Activated naive CD8-positive, alpha-beta T cell treated with anti-CD3 and anti-CD28 coated beads, Interleukin-2, amount 50 U/mL, for 24 hours (primary cell): ENCODE data around the gene NEAT1.
"Not testable (repeated sequence)": the region's sequence is repeated elsewhere in the genome, so short reads cannot be mapped to it uniquely, and the experiment has no call there.

Experiments used
- ATAC-seq: fragments of 150-1000 bp; cut with Tn5 transposase; one replicate; pipeline ENCODE4 v1.10.0; 2021
- DNase-seq: peaks from one replicate; pipeline ENCODE4 v3.0.0; 2021
- H3K27ac Mint-ChIP-seq: one replicate; pipeline ENCODE4 v1.8.0; 2021; ENCODE audit warnings: mild to moderate bottlenecking, mixed read lengths
- H3K27me3 Mint-ChIP-seq: one replicate; pipeline ENCODE4 v1.8.0; 2021; ENCODE audit warnings: mixed read lengths
- H3K36me3 Mint-ChIP-seq: one replicate; pipeline ENCODE4 v1.8.0; 2021; ENCODE audit warnings: low read depth, mixed read lengths
- H3K4me1 Mint-ChIP-seq: one replicate; pipeline ENCODE4 v1.8.0; 2021; ENCODE audit warnings: mixed read lengths
- H3K4me3 Mint-ChIP-seq: one replicate; pipeline ENCODE4 v1.8.0; 2021; ENCODE audit warnings: mild to moderate bottlenecking, moderate library complexity, mixed read lengths
- H3K9me3 Mint-ChIP-seq: one replicate; pipeline ENCODE4 v1.8.0; 2021; ENCODE audit warnings: mixed read lengths

The NEAT1 gene

DNA sequence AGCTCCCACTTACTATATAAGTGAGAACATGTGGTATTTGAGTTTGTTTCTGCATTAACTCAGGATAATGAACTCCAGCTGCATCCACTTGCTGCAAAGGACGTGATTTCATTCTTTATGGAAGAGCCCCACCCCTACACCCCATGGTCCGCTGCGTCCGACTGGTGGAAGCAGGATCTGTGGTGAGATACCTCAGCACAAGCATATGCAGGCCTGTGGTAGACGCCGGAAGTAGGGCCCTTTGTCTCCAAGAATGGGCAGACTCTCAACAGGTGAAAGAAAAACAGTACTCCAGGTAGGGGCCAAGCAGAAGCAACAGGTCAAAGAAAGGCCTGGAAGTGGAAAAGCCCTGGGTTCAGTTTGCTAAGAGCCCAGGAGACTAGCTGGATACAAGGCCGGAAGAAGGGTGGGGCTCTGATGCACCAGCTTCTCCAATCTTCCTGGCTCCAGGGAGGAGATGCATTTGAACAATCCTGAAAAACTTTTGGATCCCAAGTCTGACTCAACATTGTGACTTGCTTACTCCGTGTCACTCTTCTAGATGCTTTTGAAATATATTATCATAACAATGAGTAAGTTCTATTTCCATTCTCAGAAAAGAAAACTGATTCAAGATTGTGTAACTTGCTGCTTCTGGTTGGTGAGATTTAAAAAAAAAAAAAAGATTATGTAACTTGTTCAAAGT lies 30.4 kb downstream of the NEAT1 start:
- Mint-ChIP-seq H3K27ac (peak overlapping the region; percentile 33), H3K4me1 (peaks cover 46% of the 10 kb centered on the region), H3K4me3 (peak overlapping the region; percentile 18), H3K36me3 (no peaks in the 10 kb centered on the region), H3K27me3 (no peaks in the 10 kb centered on the region), H3K9me3 (no peaks in the 10 kb centered on the region)
- ATAC-seq = no peak
- DNase-seq = no peak

DNA sequence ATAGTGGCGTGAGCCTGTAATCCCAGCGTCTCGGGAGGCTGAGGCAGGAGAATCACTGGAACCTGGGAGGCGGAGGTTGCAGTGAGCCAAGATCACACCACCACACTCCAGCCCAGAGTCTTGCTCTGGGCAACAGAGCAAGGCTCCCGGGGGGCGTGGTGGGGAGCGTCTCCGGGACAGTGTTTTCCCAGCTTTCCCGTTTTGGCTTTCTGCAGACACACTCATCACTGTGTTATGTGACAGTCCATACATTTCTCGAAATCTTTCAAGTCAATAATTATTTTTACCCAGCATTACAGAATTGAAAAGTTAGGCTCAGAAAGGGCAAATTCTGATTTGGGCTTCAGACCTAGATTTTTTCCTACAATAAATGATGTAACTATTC lies 31.7 kb downstream of the NEAT1 start:
- peak overlapping the region; percentile 90 for H3K4me3 Mint-ChIP-seq
- peak overlapping the region; percentile 90 for H3K27ac Mint-ChIP-seq
- H3K9me3 Mint-ChIP-seq = no peaks in the 10 kb centered on the region
- peaks cover 38% of the 10 kb centered on the region for H3K4me1 Mint-ChIP-seq
- no peaks in the 10 kb centered on the region for H3K27me3 Mint-ChIP-seq
- no peak for DNase-seq
- no peak for ATAC-seq
- no peaks in the 10 kb centered on the region for H3K36me3 Mint-ChIP-seq

DNA sequence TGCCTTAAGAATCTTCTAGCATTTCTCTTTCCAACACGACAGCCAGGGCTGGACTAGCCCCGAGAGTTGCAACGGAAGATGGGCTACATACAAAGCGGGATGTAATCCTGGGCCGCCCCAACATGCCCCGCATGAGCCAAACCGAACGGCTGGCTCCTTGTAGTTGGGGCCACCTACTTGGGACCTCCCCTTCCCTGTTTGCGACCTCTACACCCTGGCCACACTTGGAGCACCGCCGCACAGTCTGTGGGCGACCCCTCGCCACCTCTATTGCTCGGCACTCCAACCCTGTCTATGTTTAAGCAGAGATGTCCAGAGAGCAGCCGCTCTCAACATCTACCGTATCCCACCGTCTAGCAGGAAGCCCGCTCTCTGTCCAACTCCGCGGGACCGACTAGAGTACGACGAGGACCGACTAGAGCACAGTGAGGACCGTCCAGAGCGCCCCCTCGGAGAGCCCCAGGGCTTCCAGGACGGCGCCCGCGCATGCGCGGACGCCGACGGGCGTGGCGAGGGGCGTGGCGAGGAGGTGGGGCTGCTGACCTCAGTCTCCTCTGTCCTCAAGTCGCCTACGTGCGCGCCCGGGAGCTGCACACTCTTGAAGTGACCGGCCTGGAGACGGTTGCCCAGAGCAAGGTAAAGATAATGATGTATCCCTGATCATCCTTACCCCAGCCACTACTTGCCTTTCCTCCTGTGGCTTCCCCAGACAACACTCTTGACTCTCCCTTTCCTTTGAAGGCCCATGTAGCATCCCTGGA lies 32.3 kb downstream of the NEAT1 start:
- Mint-ChIP-seq H3K9me3 (no peaks in the 10 kb centered on the region), H3K4me1 (peaks cover 42% of the 10 kb centered on the region), H3K36me3 (no peaks in the 10 kb centered on the region), H3K27ac (peak overlapping the region; percentile 90), H3K4me3 (peak overlapping the region; percentile 90), H3K27me3 (no peaks in the 10 kb centered on the region)
- peak; percentile 96 for ATAC-seq
- DNase-seq = peak; percentile 92

DNA sequence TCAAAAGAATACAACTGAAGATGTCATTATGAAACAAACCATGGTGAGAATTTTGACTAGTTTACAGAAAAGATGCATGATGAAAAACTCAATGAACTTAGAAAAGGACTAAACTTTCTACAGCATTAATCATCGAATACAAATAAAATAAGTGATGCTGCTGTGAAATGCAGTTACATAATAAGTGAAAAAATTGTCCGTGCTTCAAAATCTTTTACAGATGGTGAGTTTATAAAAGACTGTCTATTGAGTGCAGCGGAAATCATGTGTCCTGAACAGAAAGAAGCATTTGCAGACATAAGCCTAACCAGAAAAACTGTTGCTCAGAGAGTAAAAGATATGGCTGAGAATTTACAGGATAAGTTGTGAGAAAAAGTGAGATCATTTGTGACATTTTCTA lies 33.8 kb downstream of the NEAT1 start:
- Mint-ChIP-seq H3K36me3 (no peaks in the 10 kb centered on the region), H3K27me3 (no peaks in the 10 kb centered on the region), H3K4me3 (peak overlapping the region; percentile 90), H3K27ac (peak overlapping the region; percentile 40), H3K4me1 (peaks cover 44% of the 10 kb centered on the region), H3K9me3 (no peaks in the 10 kb centered on the region)
- DNase-seq (no peak), ATAC-seq (no peak)

DNA sequence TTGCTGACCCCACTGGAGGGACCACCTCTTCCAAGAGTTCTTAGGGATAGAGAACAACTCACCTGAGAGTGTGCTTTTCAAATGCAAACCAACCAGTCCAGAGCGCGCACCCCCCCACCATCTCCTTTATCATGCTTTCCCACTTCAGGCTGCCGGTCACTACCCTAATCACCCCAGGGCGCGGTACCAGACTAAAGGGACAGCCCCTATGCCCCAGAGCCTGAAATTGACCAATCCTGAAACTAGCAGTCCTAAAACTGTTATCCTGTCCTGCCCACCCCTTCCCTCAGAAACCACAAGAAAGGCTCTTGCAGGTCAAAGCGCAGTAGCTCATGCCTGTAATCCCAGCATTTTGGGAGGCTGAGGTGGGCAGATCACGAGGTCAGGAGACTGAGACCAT lies 37.0 kb downstream of the NEAT1 start:
- DNase-seq (no peak), ATAC-seq (no peak)
- no peaks in the 10 kb centered on the region for H3K36me3 Mint-ChIP-seq
- H3K4me1 Mint-ChIP-seq = peaks cover 30% of the 10 kb centered on the region
- H3K4me3 Mint-ChIP-seq = no peak overlapping the region
- H3K27ac Mint-ChIP-seq = no peak overlapping the region
- no peaks in the 10 kb centered on the region for H3K9me3 Mint-ChIP-seq
- no peaks in the 10 kb centered on the region for H3K27me3 Mint-ChIP-seq

DNA sequence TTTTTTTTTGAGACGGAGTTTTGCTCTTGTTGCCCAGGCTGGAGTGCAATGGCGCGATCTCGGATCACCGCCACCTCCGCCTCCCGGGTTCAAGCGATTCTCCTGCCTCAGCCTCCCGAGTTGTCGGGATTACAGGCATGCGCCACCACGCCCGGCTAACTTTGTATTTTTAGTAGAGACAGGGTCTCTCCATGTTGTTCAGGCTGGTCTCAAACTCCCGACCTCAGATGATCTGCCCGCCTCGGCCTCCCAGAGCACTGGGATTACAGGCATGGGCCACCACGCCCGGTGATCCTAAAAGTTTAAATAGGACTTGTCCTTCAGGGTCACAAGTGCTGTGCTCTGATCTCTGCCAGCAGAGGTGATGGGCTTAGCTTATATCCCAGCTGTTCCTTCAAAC lies 42.9 kb downstream of the NEAT1 start:
- not testable (repeated sequence) for H3K36me3 Mint-ChIP-seq, H3K9me3 Mint-ChIP-seq, H3K27ac Mint-ChIP-seq, H3K27me3 Mint-ChIP-seq, DNase-seq, H3K4me3 Mint-ChIP-seq, ATAC-seq
- peaks cover 12% of the 10 kb centered on the region for H3K4me1 Mint-ChIP-seq

DNA sequence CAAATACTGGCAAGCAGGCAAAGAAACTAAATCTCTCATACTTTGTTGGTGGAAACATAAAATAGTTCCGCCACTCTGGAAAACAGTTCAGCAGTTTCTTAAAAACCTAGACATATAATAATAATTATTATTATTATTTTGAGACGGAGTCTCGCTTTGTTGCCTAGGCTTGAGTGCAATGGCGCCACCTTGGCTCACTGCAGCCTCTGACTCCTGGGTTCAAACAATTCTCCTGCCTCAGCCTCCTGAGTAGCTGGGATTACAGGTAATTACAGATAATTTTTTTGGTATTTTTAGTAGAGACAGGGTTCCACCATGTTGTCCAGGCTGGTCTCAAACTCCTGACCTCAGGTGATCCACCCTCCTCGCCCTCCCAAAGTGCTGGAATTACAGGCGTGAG lies 44.7 kb downstream of the NEAT1 start:
- not testable (repeated sequence) for H3K27ac Mint-ChIP-seq, H3K9me3 Mint-ChIP-seq, H3K36me3 Mint-ChIP-seq, H3K27me3 Mint-ChIP-seq, ATAC-seq, H3K4me3 Mint-ChIP-seq, DNase-seq
- H3K4me1 Mint-ChIP-seq = peaks cover 29% of the 10 kb centered on the region

DNA sequence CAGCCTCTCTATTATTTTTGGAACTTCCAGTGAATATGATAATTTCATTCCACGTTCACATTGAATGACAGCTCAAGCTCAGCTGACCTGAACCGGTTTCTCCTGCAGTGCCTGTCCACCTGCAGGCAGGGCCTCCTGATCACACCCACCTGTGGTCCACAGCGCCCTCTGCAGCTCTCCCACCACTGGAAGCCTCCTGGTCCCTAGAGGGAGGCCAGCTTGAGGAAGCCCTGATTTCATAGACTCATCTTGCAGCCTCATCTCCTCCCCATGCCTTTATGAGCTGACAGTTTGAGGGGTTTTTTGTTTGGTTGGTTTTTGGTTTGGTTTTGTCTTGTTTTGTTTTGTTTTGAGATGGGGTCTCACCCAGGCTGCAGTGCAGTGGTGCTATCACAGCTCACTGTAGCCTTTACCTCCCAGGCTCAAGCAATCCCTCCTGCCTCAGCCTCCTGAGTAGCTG lies 46.3 kb downstream of the NEAT1 start:
- H3K9me3 Mint-ChIP-seq = no peaks in the 10 kb centered on the region
- no peaks in the 10 kb centered on the region for H3K27me3 Mint-ChIP-seq
- peak; percentile 73 for DNase-seq
- H3K36me3 Mint-ChIP-seq = no peaks in the 10 kb centered on the region
- peak; percentile 37 for ATAC-seq
- peaks cover 36% of the 10 kb centered on the region for H3K4me1 Mint-ChIP-seq
- no peak overlapping the region for H3K27ac Mint-ChIP-seq
- peak overlapping the region; percentile 2 for H3K4me3 Mint-ChIP-seq

DNA sequence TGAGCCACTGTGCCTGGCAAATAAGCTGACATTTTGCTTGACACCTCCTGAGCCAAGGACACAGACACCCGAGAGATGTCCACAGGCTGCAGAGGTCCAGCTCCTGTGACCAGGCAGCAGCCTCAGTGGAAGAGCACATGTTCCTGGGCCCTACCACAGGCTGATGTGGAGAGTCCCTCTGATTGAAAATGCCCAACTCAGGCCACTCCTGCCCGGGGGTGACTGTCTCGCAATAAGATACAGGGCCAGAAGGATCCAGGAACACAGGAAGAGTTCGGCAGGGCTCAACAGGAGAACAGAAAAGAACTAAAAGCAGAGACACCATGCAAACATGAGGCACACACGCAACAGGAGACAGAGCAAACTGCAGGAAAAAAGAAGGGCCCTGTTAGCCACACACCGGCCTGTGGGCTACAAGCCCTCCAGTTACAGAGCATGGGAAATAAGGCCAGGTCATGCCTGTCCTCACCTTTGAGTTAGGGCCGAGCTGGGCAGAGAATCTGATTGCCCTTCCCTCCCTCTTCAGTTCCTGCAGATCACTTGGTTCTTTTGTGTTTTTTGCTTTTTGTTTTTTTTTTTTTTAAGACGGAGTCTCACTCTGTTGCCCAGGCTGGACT lies 47.9 kb downstream of the NEAT1 start:
- Mint-ChIP-seq H3K27me3 (no peaks in the 10 kb centered on the region), H3K9me3 (no peaks in the 10 kb centered on the region), H3K36me3 (no peaks in the 10 kb centered on the region), H3K4me1 (peaks cover 42% of the 10 kb centered on the region), H3K4me3 (no peak overlapping the region), H3K27ac (peak overlapping the region; percentile 57)
- ATAC-seq (no peak), DNase-seq (no peak)

DNA sequence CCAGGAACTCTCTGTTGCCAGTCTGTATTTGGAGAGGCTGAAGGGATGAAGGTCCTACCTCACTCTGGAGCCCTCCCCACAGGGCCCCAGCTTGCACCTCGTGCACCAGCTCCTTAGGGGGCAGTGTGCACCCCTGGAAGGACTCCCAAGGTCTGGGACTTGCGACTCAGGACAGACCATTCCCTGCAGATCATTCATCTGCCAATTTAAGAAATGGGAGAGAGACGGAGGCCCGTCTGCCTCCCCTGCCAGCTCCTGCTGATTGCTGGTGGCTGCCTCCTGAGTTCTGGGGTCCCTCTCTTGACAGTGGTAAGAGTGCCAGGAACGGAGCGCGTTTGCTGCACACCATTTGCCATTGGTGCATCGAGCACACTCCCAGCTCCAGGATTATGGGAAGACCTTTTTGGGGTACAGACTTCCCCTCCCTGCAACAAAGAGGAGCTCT lies 48.9 kb downstream of the NEAT1 start:
- peaks cover 4% of the 10 kb centered on the region for H3K36me3 Mint-ChIP-seq
- H3K9me3 Mint-ChIP-seq = no peaks in the 10 kb centered on the region
- H3K4me3 Mint-ChIP-seq = peak overlapping the region; percentile 69
- DNase-seq = peak; percentile 52
- ATAC-seq = peak; percentile 35
- no peaks in the 10 kb centered on the region for H3K27me3 Mint-ChIP-seq
- H3K27ac Mint-ChIP-seq = peak overlapping the region; percentile 98
- H3K4me1 Mint-ChIP-seq = peaks cover 47% of the 10 kb centered on the region

DNA sequence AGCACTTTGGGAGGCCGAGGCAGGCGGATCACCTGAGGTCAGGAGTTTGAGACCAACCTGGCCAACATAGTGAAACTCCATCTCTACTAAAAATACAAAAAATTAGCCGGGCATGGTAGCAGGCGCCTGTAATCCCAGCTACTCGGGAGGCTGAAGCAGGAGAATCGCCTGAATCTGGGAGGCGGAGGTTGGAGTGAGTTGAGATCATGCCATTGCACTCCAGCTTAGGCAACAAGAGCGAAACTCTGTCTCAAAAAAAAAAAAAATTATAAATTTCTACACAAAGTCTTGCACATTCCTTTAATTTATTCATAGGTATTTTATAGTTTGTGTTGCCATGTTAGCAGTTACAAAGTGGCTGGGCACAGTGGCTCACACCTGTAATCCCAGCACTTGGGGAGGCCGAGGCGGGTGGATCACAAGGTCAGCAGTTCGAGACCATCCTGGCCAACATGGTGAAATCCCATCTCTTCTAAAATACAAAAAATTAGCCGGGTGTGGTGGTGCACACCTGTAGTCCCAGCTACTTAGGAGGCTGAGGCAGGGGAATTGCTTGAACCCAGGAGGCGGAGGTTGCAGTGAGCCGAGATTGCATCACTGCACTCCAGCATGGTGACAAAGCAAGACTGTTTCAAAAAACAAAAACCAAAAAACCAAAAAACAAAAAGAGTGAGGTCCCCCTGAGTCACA lies 50.1 kb downstream of the NEAT1 start:
- H3K27me3 Mint-ChIP-seq, H3K36me3 Mint-ChIP-seq, ATAC-seq, H3K9me3 Mint-ChIP-seq, DNase-seq: not testable (repeated sequence)
- Mint-ChIP-seq H3K27ac (peak overlapping the region; percentile 98), H3K4me1 (peaks cover 53% of the 10 kb centered on the region), H3K4me3 (peak overlapping the region; percentile 69)

DNA sequence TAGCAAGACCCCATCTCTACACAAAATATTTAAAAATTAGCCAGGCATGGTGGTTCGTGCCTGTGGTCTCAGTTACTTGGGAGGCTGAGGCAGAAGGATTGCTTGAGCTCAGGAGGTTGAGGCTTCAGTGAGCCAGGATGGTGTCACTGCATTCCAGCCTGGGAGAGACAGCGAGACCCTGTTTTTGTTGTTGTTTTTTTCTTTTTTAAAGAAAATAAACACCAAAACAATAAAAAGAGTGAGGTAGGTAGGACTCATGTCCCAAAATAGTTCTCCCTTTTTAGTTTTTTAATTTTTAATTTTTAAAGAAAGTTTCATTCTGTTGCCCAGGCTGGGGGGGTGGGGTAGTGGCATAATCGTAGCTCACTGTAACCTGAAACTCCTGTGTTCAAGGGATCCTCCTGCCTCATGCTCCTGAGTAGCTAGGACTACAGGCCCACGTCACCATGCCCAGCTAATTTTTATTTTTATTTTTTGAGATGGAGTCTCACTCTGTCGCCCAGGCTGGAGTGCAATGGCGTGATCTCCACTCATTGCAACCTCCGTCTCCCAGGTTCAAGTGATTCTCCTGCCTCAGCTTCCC lies 50.8 kb downstream of the NEAT1 start:
- peaks cover 7% of the 10 kb centered on the region for H3K36me3 Mint-ChIP-seq
- no peak for DNase-seq
- H3K27me3 Mint-ChIP-seq = no peaks in the 10 kb centered on the region
- H3K4me1 Mint-ChIP-seq = peaks cover 54% of the 10 kb centered on the region
- H3K9me3 Mint-ChIP-seq = no peaks in the 10 kb centered on the region
- no peak for ATAC-seq
- H3K4me3 Mint-ChIP-seq = no peak overlapping the region
- H3K27ac Mint-ChIP-seq = peak overlapping the region; percentile 98

DNA sequence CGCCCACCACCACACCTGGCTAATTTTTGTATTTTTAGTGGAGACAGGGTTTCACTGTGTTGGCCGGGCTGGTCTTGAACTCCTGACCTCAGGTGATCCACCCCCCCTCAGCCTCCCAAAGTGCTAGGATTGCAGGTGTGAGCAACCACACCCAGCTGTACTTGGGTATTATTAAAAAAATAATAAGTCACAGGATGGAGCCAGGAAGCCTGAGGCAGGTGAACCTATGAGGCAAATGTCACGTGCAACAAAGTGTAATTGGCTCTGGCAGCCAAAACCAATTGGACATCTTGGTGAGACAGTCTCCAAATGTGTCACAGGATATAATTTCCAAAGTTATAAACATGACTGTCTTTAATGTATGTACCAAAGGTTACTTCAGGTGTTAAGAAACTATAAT lies 52.3 kb downstream of the NEAT1 start:
- peak overlapping the region; percentile 54 for H3K4me3 Mint-ChIP-seq
- peaks cover 7% of the 10 kb centered on the region for H3K36me3 Mint-ChIP-seq
- no peak overlapping the region for H3K27ac Mint-ChIP-seq
- ATAC-seq (no peak), DNase-seq (no peak)
- H3K9me3 Mint-ChIP-seq = no peaks in the 10 kb centered on the region
- H3K27me3 Mint-ChIP-seq = no peaks in the 10 kb centered on the region
- peaks cover 59% of the 10 kb centered on the region for H3K4me1 Mint-ChIP-seq

DNA sequence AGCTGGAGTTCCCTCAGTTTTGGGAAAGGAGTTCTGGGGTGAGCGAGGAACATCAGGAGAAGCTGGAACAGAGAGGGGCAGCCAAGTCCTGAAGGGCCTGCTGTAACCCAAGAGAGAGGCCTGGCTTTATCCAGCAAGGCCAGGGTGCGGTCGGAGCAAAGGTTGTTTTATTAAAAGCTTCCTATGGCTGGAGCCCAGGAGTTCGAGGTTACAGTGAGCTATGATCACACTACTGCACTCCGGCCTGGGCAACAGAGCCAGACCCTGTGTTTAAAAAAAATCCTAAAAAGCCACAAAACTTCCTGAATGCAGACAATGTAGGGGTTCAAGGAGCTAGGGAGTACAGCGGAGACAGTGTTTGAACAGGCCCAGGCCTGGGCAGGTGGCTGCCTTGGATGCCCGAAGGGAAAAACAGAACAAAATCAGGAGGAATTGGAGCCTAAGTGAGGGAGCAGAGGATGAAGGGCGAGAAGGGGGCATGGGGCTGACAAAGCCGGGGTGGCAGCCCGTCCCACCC lies 54.1 kb downstream of the NEAT1 start:
- Mint-ChIP-seq H3K27me3 (no peaks in the 10 kb centered on the region), H3K36me3 (peaks cover 7% of the 10 kb centered on the region), H3K9me3 (no peaks in the 10 kb centered on the region), H3K4me1 (peaks cover 49% of the 10 kb centered on the region), H3K27ac (peak overlapping the region; percentile 99), H3K4me3 (peak overlapping the region; percentile 98)
- no peak for ATAC-seq
- DNase-seq = no peak
